Cardiac septum (tissue), 1 donor: ENCODE results near the gene RAD1. TPM values are rescaled to one million over a fixed set of nuclear protein-coding genes. Genes with fewer than 3 reads are reported as not detected.

Experiments used
- DNase-seq: peaks from one replicate; pipeline ENCODE4 v3.0.0-alpha.2; 2020; ENCODE audit warnings: low spot score
- intact Hi-C: fragments of 100-400 bp; cut with DNase I; formaldehyde crosslinking; loops from one replicate; pipeline ENCODE4 v1.14.0; 2022
- total RNA-seq: library from RNA; stranded (reverse); fragmentation: NEBNext Ultra II Directional; extraction: Animal tissue kit (Norgen Biotek cat#: 25700); gene quantifications from one replicate; pipeline ENCODE4 v1.2.1, GENCODE V29; 2021
- donor health status: DM: no; HTN: no; CAD: no.

RAD1 gene
- total RNA-seq, 1 donor from 2014 or later: 23.4 TPM

DNA sequence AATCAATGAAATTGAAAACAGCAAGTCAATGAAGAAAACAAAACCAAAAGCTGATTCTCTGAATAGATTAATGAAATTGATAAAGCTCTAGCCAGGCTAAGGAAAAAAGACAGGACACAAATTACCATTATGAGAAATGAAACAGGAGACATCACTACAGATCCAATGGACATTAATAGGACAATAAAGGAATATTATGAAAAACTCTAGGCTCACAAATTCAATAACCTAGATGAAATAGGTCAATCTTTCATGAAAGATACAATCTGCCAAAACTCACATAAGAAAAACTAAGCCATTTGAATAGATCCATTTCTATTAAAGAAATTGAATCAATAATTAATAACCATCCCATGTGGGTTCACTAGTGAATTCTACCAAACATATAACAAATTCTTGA, 39.0 kb downstream of the RAD1 start:
- intact Hi-C loops: no loop called here
- DNase-seq: no peak

DNA sequence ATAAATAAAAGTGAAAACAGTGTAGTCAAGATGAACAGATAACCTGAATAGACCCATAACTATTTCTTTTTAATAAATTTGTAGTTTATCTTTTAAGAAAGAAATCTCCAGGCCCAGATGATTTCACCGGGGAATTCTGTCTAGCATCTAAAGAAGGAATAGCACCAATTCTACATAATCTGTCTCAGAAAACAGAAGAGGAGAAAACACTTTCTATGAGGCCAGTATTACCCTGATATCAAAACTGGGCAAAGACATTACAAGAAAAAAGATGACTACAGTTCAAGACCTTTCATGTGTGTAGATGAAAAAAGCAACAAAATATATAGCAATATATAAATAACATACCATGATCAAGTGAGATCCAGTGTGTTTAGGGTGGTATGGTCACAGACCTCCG, 44.9 kb downstream of the RAD1 start:
- DNase-seq: no peak
- intact Hi-C loops: no loop called here

DNA sequence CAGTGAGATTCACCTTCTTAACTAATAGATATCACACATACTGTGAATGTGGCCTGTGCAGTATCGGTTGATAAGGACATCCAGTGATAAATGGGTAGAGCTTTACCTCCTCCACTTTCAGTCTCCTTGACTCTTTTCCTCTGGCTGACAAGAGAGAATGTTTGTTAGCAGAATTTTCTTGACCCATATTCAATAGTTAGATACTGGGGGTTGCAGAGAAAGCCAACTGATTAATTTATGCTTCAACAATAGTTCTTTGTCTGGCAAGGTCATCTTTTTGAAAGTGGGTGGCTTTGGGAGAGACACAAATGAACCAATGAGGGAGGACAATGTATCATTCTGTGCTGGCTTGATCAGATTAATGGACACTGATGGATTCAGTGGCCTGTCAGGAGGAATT, 46.0 kb downstream of the RAD1 start:
- intact Hi-C loops: no loop called here
- no peak for DNase-seq

DNA sequence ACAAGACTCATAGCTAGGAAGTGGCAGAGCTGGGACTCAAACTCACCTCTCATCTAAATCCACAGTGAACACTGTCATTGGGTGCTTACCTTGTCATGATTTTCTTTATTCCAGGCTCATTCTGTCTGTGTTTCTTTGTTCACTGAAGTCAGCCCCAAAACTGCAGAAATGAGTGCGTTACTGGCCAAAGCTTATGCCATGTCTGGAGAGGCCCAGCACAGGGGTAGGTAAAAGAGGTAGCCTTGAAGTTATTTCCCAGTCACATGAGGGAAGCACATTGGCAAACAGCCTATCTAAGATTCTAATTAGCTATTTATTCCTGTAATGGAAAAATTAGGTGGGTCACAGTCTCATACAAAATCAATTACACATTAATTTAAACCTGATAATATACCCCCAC, 46.5 kb downstream of the RAD1 start:
- DNase-seq: no peak
- intact Hi-C loops: no loop called here

DNA sequence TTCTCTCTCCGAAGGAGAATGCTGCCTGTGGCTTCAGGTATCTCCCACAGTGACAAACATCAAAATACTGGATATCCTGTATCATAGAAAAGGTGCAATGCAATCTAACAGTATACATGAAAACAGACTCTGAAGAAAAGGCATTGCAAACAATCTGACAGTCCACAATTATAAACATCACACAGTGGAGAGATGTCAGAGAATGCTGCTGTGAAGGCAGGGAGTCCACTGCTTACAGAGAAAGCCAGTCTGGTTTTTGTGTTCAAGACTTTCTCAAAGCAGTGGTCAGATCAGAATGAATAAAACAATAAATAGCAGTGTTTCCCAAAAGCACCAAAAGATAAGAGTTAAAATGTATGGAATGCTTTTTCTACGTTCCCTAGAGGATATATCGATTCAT, 47.6 kb downstream of the RAD1 start:
- intact Hi-C loops: no loop called here
- DNase-seq: no peak

DNA sequence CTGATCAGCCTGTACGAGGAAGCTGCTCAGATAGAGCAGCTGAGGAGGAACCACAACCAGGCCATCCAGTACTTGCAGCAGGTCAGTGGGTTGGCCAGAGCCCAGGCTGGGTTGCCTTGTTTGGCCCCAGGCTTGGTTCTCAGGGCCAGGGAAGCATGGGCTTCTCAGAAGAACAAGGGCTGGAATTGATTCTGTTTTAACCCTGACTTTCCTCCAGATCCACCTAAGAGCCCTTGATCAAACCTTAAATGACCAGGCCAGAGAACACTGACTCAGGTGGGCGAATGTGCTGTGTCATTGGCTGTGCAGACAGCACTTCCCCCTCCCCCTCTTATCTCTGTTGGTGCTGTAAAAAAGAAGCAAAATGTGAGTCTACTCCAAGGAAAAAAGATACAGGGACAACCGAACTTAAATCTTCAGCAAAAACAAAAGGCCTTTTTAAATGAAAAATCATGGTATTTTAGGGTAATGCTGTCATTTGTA, 48.3 kb downstream of the RAD1 start:
- no peak for DNase-seq
- intact Hi-C loops: no loop called here

DNA sequence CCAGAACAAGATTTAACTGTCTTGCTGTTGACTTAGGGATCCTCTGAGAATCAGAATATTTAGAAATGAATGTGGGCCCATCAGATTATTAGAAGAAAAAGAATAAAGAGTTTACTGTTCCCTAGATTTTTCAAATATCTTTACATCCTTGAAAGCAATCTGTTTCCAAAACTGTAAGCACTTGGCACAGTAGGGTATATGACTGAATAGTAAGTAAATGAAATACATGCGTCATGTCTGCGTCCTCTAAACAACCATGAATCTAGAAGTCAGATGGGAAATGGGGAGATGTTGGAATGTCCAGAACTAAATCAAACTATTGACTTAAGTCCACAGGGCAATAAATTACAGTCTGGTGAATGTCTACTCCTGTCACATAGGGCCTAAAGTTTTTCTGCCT, 50.2 kb downstream of the RAD1 start:
- DNase-seq: no peak
- intact Hi-C loops: no loop called here

DNA sequence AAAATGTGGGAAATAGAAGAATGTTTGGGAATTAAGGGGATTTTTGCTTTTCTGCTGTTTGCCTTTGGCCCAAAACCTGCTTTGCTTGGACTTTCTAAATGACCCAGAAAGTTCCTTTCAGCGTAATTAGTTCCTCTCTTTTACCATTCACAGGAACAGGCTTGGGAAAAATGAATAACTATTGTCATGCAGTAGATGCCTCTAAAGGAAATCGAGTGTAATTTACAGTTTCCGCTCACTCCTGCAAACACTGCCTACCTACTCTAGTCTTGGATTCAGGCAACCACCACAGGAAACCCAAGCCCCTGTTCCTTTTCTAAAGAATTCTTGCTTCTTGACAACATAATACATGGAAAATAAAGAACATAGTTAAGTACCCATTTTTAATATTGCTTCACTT, 51.4 kb downstream of the RAD1 start:
- DNase-seq: no peak
- intact Hi-C loops: no loop called here

DNA sequence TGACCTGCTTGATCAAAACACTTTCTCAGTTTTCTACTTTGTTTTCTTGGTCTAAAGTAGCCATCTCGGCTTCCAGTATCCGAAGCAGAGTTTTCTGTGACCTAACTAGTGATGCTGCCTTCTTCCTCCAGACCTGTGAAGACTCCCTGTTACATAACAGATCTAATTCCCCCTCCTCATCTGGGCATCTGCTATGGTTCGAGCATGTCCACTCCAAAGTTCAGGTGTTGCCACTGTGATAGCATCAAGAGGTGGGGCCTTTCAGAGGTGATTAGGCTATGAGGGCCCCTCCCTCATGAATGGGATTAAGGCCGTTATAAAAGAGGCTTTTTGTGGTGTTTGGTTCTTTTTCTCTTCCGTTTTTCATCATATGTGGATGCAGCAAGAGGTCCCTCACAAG, 56.1 kb downstream of the RAD1 start:
- intact Hi-C loops: no loop called here

DNA sequence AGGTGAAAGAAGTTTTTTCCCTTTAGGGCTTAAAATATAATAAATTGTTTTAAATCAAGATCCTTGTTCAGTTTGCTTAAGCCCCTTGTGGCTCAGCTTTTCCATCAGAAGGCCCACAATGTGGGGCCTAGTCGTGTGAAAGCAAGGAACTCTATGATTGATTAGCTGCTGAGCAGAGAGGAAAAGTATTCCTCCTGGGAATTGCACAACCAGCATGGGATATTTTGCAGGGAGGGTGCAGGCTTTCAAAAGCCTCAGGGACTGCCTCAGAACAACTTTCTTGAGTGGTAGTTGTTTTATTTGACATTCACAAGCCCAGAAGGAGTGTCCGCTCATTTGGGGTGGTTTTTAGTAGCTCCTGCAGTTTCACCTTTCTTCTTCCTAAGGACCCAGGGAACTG, 56.5 kb downstream of the RAD1 start:
- no peak for DNase-seq
- intact Hi-C loops: no loop called here

More for the DNA sequence above, 56.1 kb downstream of the RAD1 start:
- DNase-seq: no peak

DNA sequence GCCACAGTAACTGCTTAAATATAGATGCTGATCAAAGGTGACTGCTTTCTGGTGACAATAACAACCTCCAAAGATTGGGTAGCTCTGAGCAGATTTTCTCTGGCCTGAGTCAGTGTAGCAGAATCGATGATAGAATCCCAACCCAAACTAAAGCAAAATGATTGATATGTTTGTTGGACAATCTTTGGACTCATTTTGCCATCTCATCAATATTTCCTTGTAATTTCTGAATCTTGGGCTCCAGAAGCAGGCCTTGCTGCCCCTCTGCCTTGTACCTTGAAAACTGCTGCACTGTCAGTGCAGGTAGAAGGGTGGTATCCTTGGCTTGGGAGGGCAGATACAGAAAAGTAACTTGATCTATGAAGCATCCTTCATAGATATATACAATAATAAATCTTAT, 57.4 kb downstream of the RAD1 start:
- DNase-seq: no peak
- intact Hi-C loops: no loop called here

DNA sequence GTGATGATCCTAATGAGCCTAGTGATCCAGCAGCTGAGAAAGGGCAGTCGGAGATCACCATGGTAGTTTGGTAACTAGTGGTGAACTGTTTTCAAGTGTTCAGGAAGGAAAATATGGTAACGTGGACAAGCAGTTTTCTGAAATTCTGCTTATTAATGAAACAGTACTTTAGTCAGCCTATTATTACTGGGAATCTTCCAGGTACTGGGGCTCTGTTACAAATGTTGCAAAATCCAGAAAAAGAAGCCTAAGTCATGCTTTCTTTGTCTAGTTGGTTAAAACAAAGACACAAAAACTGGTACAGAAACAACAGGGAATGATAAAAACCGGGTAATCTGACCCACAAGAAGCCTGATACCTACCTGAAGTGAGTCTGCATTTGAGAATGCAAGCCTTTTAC, 58.1 kb downstream of the RAD1 start:
- no peak for DNase-seq
- intact Hi-C loops: no loop called here

Other genes with a start within 250 kb of the RAD1 start
- 0.32 TPM for gene TTC23L, start 76.3 kb downstream of the RAD1 start, total RNA-seq
- 14.6 TPM for gene BRIX1, start 207 bp upstream of the RAD1 start, total RNA-seq
- gene DNAJC21, start 14.1 kb upstream of the RAD1 start, total RNA-seq: 68.4 TPM
- not detected for gene AGXT2, start 132.4 kb upstream of the RAD1 start, total RNA-seq